ENCODE results near the gene RUNX2.

- TF ChIP-seq EZH2 (IDR thresholded peaks at IDR 0.05; ENCODE audit: borderline replicate concordance) (no peak), CTCF (IDR thresholded peaks at IDR 0.05; ENCODE audit: poor library complexity) (no peak), EZH2phosphoT487 (IDR thresholded peaks at IDR 0.05; ENCODE audit: low read depth, severe bottlenecking, unreplicated experiment) (no peak)
These were observed 58.4 kb downstream of the RUNX2 start for GRCh38 chr6:45386501-45386900.

Measured in hepatocyte (in vitro differentiated cells).